Right atrium auricular region (tissue), 2 donors: ENCODE data around the gene OR12D2. TPM values are rescaled to one million over a fixed set of nuclear protein-coding genes. Genes with fewer than 3 reads are reported as not detected.
"Not testable (repeated sequence)": the region's sequence is repeated elsewhere in the genome, so short reads cannot be mapped to it uniquely, and the experiment has no call there.

Experiments used
- DNase-seq: peaks from one replicate; pipeline ENCODE4 v3.0.0-alpha.2; 2019; ENCODE audit warnings: low spot score
- H3K27ac ChIP-seq, 2 donors: fragments of 200-600 bp; sonication (generic); 1 replicate in 1 of 2; 2 replicates in 1 of 2; pipeline ENCODE4 v1.5.1; 2016 to 2019
- H3K27me3 ChIP-seq, 2 donors: fragments of 200-600 bp; sonication (generic); one replicate each; pipeline versions ENCODE4 v1.5.1 to v1.6.0; 2017 to 2019
- H3K36me3 ChIP-seq: fragments of 200-600 bp; sonication (generic); one replicate; pipeline ENCODE4 v1.5.1; 2016
- H3K4me1 ChIP-seq, 2 donors: fragments of 200-600 bp; sonication (generic); one replicate each; pipeline versions ENCODE4 v1.5.1 to v1.6.0; 2017 to 2019
- H3K4me3 ChIP-seq, 2 donors: fragments of 200-600 bp; sonication (generic); 1 replicate in 1 of 2; 2 replicates in 1 of 2; pipeline ENCODE4 v1.5.1; 2017 to 2019; ENCODE audit warnings: mild to moderate bottlenecking in 1 of 2, moderate library complexity in 1 of 2
- H3K9me3 ChIP-seq, 2 donors: fragments of 200-600 bp; sonication (generic); one replicate each; pipeline ENCODE4 v1.5.1; 2019
- CTCF ChIP-seq, 2 donors: fragments of 200-600 bp; sonication (generic); IDR thresholded peaks; one replicate each; pipeline ENCODE4 v1.5.1; 2019; ENCODE audit warnings: antibody characterized with exemption in 2 of 2
- total RNA-seq, 2 donors: library from RNA; depleted of rRNA; stranded (reverse); fragments of >200 nt; gene quantifications; one replicate each; pipeline ENCODE4 v1.1.0, GENCODE V29; 2016

OR12D2 gene
- total RNA-seq, result not detected

- Histone ChIP-seq H3K36me3 (no peaks in the 10 kb centered on the region), H3K27ac (no peak within 1 kb of the TSS), H3K4me1 (no peaks in the 10 kb centered on the region), H3K4me3 (no peak within 1 kb of the TSS), H3K9me3 (no peaks in the 10 kb centered on the region), H3K27me3 (no peaks in the 10 kb centered on the region)
- TF ChIP-seq CTCF (IDR thresholded peaks at IDR 0.05), result no peak
- DNase-seq, result no peak
These were observed at the start of gene OR12D2 for GRCh38 chr6:29395331-29395730. Gene OR12D2, plus strand, starts transcription at chr6:29395631. Its CDS starts 1,069 bp downstream, at chr6:29396700.

GRCh38 chr6:29349348-29349747 is 46.1 kb upstream of the OR12D2 start:
- H3K27ac ChIP-seq, H3K36me3 ChIP-seq, DNase-seq, H3K4me3 ChIP-seq, H3K27me3 ChIP-seq, H3K4me1 ChIP-seq: not testable (repeated sequence)
- H3K9me3 ChIP-seq, result peaks cover 0 to 12% of the 10 kb centered on the region in 2 donors

- H3K4me3 ChIP-seq, result no peak overlapping the region
- TF ChIP-seq CTCF (IDR thresholded peaks at IDR 0.05), result no peak
- no peaks in the 10 kb centered on the region for H3K36me3 ChIP-seq
- DNase-seq, result no peak
- H3K9me3 ChIP-seq, result peaks cover 0 to 10% of the 10 kb centered on the region in 2 donors
- H3K4me1 ChIP-seq, result no peaks in the 10 kb centered on the region
- no peak overlapping the region for H3K27ac ChIP-seq
- H3K27me3 ChIP-seq, result no peaks in the 10 kb centered on the region
These were observed 40.5 kb upstream of the OR12D2 start for GRCh38 chr6:29354980-29355379.

GRCh38 chr6:29355603-29356002 is 39.8 kb upstream of the OR12D2 start:
- Histone ChIP-seq H3K4me3 (no peak overlapping the region), H3K9me3 (peaks cover 0 to 4% of the 10 kb centered on the region in 2 donors), H3K4me1 (no peaks in the 10 kb centered on the region), H3K27me3 (no peaks in the 10 kb centered on the region), H3K36me3 (no peaks in the 10 kb centered on the region), H3K27ac (no peak overlapping the region)
- no peak for TF ChIP-seq CTCF (IDR thresholded peaks at IDR 0.05)
- DNase-seq, result no peak

- Histone ChIP-seq H3K9me3 (no peaks in the 10 kb centered on the region), H3K27ac (no peak within 1 kb of the TSS), H3K4me3 (no peak within 1 kb of the TSS), H3K4me1 (no peaks in the 10 kb centered on the region), H3K36me3 (no peaks in the 10 kb centered on the region), H3K27me3 (no peaks in the 10 kb centered on the region)
- no peak for TF ChIP-seq CTCF (IDR thresholded peaks at IDR 0.05)
- no peak for DNase-seq
These were observed 26.7 kb upstream of the OR12D2 start, which contains the start of gene OR5V1 for GRCh38 chr6:29368765-29369164. Gene OR5V1, minus strand, starts transcription at chr6:29368865. Its CDS starts 12,670 bp downstream, at chr6:29356195.

GRCh38 chr6:29375191-29375590 is 20.2 kb upstream of the OR12D2 start, which contains the start of gene OR12D3:
Gene OR12D3, minus strand, starts transcription at chr6:29375291. Its CDS starts 4 bp downstream, at chr6:29375287.
- H3K36me3 ChIP-seq, result no peaks in the 10 kb centered on the region
- H3K27me3 ChIP-seq, result no peaks in the 10 kb centered on the region
- no peak for TF ChIP-seq CTCF (IDR thresholded peaks at IDR 0.05)
- no peak within 1 kb of the TSS for H3K4me3 ChIP-seq
- H3K9me3 ChIP-seq, result peaks cover 0 to 3% of the 10 kb centered on the region in 2 donors
- DNase-seq, result no peak
- no peak within 1 kb of the TSS for H3K27ac ChIP-seq
- H3K4me1 ChIP-seq, result no peaks in the 10 kb centered on the region
